Measurements from ENCODE around the gene SLC2A13.

- no peak for TF ChIP-seq CTCF (IDR thresholded peaks at IDR 0.05)
- no peak for TF ChIP-seq POLR2A (IDR thresholded peaks at IDR 0.05)
- TF ChIP-seq POLR2AphosphoS5 (IDR thresholded peaks at IDR 0.05) = no peak
These were observed 175.8 kb downstream of the SLC2A13 start for GRCh38 chr12:39930101-39930500.
